GM11168 (cell line): ENCODE results near the gene DOCK8.
"Not testable (repeated sequence)": the region's sequence is repeated elsewhere in the genome, so short reads cannot be mapped to it uniquely, and the experiment has no call there.

Experiments used
- in situ Hi-C: fragments of 300-500 bp; cut with MboI; formaldehyde crosslinking; loops from one replicate; pipeline ENCODE4 v1.12.0; 2022; ENCODE audit warnings: low sequenced_read_pairs; ENCODE audit not compliant: unreplicated experiment

DOCK8 gene

DNA sequence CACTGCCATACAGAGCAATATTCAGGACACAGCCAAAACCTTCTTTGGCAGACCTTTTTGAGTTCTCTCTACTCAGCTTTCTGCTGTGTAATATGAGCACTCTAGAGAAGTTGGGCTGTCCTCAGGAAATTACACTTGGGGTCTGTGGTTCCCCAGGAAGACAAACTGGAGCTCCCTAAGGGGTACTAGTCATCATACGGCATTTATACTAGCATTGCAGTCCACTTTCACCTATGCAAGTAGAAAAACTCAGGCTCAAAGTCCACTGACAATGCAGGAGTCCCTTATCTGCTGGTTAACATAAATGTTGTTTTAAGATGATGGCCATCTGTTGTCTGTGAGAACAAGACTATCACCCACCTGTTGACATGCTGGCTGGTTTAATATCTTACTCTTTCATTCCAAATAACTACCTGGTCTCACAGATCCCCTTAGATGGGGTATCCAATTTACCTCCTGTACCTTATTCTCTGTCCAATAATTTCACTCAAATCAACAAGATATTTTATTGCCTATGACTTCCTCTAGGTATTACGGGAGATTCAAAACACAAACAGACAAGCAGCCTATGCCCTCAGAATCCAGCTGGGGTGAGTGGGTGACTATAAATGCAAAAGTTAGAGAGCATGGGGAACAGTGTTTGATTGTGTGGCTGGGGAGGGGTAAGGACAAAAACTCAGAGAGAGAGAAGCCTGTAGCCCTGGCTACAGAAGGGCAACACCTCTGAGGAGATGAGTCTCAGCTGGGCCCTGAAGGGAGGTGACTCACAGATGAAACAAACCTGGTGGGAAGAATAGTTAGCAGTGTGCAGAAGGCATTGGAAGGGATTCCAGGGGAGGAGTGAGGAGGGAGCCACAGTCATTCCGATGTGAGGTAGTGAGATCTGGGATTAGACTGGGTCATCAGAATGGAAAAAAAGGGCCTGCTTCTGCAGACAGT lies 10.2 kb downstream of the DOCK8 start:
- in situ Hi-C loops: no loop called here

DNA sequence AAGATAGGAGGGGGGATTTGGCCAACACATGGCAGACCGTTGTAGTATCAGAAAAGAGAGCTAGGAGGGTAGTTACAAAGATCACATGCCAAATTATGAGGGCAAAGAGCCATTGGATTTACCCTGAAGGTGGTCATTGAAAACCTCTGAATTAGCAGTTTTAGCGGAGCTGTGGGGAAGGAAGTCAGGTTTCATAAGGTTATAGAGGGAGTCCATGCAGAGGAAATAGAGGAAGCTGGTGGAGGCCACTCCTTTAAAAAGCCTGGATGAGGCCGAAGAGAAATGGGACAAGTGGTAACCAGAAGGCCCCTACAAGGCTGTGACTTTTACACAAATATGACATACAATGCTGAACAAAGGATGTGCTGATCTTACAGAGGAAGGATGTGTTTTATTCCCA lies 13.2 kb downstream of the DOCK8 start:
- in situ Hi-C loops: no loop called here

GRCh38 chr9:228929-229695 lies 14.4 kb downstream of the DOCK8 start:
- in situ Hi-C loops: no loop called here

- in situ Hi-C loops: not testable (repeated sequence)
Observed at GRCh38 chr9:231625-232024, 17.0 kb downstream of the DOCK8 start.

- in situ Hi-C loops: not testable (repeated sequence)
Observed at GRCh38 chr9:233708-234107, 19.0 kb downstream of the DOCK8 start.

DNA sequence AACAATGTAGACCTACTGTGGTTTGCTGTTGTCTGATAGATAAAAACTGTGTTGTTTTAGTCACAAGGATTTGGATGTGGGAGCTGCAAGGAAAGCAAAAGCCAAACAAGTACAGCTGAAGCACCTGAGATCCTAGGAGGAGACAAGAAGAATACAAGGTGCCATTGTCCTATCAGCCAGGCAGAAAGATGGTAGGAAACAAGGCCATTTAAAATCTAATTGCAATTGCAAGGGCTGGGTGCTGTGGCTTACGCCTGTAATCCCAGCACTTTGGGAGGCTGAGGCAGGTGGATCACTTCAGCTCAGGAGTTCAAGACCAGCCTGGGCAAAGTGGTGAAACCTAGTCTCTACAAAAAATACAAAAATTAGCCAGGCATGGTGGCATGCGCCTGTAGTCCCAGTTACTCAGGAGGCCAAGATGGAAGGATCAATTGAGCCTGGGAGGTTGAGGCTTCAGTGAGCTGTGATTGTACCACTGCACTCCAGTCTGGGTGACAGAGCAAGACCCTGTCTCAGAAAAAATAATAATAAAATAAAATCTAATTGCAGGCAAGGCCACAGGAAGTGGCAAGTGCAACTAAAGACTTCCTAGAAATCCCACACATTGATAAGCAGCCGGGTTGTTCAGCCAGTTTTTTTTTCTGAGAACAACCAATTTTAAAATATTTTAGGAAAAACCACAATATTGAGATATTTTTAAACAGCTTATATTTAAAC lies 22.6 kb downstream of the DOCK8 start:
- in situ Hi-C loops: no loop called here

GRCh38 chr9:237858-238345 lies 23.2 kb downstream of the DOCK8 start:
- in situ Hi-C loops: no loop called here

DNA sequence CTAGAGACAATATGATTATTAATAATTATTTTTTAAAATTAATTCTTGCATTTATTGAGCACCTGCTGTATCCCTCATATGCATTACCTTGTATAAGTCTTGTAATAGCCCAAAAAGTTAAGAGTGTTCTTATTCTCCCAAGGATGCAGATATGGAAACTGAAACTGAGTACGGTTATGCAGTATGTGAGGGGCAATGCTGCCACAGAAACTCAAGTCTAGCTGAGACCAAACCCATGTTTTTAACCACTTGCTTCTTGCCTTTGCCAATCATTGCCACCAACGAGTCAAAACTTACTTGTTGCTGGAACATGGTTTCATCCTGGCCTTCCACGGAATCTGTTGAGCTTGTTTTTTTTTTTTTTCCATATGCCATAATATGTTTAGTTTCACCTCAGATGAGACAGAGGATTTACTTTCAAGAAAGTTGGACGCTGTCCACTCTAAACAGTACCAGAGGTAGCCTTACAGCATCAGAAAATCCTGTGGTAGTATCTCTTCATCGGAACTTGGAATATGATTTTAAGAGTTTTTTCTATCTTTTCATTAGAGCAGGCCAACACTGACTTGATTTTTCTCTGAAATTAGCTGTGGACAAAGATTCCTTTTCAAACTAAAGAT lies 27.9 kb downstream of the DOCK8 start:
- in situ Hi-C loops: no loop called here

DNA sequence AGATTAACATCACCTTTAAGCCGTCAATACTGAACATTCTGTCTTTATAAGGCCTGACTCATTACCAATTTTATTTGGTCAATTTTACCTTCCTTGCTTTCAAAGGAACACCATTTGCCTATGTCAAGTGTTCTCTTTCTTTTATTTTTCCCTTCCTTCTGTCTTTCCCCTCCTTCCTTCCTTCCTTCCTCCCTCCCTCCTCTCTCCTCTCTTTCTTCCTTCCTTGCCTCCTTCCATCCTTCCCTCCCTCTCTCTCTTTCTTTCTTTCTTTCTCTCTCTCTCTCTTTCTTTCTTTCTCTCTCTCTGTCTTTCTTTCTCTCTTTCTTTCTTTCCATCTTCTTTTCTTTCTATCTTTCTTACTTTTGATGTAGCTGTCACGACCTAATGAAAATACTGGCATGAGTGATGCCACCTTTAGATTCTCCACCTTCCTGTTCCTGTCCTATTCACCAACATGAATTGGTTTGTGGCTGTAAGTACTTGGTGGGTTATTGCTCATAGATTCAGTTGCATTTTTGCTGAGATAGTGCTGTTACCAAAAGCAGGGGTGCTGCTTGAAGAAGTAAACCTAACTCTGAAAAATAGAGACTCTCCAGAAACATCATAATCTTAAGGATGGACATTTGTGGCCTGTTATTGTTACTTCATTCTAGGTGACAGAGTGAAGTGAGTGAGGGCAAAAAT lies 33.8 kb downstream of the DOCK8 start:
- in situ Hi-C loops: no loop called here

GRCh38 chr9:249025-249424 lies 34.4 kb downstream of the DOCK8 start:
- in situ Hi-C loops: no loop called here

DNA sequence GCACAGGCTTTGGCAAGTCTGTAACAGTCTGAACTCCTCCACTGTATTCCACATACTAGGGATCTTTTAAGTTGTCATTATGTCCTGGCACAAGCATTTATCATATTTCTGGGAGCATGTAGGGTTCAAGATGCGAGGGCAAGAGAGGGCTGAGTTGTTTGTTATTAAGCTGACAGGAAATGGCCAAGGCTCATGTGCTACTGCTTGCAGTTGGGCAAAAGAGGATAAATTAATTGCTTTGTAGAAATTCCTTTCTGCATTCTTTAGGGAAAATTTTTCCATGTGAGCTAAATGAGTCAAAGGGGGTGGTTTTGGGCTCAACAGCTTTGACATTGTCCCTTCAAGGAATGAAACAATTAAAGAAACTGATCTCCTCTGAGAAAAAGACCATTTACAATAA lies 35.4 kb downstream of the DOCK8 start:
- in situ Hi-C loops: no loop called here

- in situ Hi-C loops: no loop called here
Observed at GRCh38 chr9:250625-251024, 36.0 kb downstream of the DOCK8 start.

GRCh38 chr9:251398-251797 lies 36.7 kb downstream of the DOCK8 start:
- in situ Hi-C loops: no loop called here

- in situ Hi-C loops: no loop called here
Observed at GRCh38 chr9:253539-253938, 38.9 kb downstream of the DOCK8 start.

DNA sequence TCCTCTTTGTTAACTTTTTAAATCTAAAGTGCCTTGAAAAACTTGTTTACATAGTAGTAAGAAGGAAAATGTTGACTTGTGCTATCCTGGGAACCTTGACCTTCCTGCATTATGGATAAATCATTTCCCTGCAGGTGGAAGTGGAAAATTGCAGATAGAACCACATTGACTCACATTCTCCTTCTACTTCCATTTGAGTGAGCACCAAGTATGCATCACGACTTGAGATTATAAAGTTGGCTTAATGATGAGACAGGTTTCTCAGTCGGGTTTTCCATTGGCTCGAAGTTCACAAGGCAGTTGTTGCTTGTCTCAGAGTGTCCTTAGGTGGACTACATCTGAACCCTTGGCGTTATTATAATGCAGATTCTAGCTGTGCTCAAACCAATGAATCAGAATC lies 39.9 kb downstream of the DOCK8 start:
- in situ Hi-C loops: no loop called here

DNA sequence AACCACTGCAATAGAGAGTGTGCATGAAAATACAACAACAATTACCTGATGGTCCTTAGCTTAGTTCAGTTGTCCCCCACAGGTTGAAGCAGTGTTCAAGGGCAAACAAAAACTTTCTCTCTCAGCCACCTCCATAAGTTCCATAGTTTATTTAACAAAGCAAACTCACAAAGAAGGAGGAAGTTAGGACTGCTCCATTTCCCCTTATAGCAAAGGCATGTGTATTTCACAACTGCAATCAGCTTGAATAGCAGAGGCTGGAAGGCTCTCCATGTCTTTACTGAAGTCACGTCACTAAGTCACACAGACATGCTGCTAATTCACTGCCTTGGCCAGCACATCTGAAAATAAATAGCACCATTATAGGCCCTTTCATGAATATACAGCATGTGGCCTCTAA lies 43.3 kb downstream of the DOCK8 start:
- in situ Hi-C loops: no loop called here

DNA sequence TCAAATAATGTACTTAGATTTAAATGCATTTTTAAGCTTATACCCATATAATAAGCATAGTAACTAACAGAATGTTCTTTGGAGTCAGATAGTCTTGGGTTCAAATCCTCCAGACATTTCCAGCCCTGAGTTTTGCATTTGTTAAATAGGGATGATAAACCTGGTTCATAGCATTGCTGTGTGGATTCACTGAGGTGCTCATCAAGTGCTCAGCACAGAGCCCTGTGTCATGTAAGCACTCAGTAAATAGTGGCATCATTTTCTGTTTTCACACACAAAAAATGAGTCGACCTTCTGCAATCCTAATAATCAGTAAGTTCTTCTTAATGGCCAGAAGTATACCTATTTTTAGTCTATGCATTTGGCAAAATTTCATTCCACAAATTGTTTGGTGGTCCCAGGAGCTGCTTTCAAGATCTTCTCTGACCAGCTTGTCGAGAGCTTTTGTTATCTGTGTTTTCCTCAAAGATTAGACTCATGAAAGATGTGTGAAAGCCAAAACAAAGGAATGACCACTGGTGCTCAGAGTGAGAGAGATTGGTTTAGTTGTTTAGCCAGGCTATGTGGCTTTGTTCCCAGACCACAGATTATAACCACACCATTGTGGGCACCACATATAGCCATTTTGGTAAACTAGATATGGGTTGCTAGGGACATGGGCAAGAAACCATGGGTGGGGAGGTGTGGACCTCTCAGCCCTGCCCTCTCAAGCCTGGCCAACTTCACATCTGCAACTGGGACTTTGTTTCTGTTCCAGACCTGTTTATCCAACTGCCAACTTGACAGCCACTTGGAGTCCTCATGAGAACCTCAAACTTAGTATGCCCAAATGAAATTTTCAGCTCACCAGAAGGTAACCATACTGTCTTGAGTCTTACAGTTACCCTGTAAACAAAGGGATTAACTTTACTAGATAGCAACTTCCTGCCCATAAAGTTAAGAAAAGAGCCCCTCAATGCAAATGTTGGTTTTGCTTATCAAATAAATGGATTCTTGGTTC lies 45.0 kb downstream of the DOCK8 start:
- in situ Hi-C loops: no loop called here

DNA sequence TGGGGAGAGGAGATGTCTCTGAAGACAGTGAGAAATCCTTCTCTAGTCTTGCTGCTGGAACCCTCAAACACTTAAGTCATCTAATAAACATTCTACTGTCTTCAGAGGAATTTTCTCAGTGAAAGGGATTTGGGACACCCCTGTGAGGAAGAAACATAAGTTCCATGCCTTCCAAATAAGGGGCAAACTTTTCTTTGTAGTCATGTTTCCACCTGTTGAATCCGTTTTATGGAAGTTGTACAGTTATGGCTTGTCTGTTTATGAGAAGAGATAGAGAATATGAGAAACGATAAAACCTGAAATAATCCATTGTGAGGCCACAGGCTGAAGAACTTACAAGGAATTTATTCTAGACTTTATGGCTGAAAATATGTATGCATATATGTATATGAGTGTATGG lies 49.6 kb downstream of the DOCK8 start:
- in situ Hi-C loops: no loop called here
